Ramos (cell line): ENCODE measurements around the gene G0S2.
"Not testable (repeated sequence)": the region's sequence is repeated elsewhere in the genome, so short reads cannot be mapped to it uniquely, and the experiment has no call there.

Experiments used
- in situ Hi-C: fragments of 300-500 bp; cut with MboI; formaldehyde crosslinking; loops from one replicate; pipeline ENCODE4 v1.14.3; 2022; ENCODE audit warnings: low sequenced_read_pairs; ENCODE audit not compliant: unreplicated experiment

G0S2 gene

DNA sequence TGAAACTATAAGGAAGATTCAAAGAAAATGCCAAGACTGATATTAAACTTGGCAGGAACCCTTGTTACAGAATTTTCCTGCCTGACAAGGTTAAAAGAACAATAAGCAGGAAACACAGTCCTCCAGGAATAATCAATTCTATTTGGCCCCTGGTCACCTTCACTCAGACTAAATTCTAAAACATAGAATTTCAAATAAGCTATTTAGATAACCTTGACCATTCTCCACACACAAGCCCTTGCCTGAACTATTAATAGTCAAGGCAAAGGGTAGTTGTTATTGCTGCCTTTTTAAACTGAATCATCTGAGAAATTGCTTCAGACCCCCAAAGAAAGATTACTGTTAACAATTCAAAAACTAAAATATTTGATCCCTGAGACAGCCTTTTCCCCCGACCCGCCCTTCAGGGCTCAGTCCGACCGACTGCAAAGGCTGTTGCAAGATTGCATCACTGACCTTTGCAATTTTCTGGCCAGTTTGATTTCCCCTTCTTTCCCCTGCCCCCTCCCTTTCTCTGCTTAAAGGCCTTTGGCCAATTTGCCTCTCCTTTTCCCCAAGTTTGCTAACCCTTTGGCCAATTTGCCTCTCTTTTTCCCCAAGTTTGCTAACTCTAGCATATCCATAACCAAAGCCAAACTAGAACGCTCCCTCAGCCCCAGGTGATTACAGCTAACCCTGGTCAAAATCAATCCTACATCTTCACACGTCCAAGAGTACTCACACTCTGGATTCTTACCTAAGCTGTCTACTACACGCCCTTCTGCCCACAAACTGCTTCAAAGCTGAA, 1.4 kb upstream of the G0S2 start:
- in situ Hi-C loops, result no loop called here

DNA sequence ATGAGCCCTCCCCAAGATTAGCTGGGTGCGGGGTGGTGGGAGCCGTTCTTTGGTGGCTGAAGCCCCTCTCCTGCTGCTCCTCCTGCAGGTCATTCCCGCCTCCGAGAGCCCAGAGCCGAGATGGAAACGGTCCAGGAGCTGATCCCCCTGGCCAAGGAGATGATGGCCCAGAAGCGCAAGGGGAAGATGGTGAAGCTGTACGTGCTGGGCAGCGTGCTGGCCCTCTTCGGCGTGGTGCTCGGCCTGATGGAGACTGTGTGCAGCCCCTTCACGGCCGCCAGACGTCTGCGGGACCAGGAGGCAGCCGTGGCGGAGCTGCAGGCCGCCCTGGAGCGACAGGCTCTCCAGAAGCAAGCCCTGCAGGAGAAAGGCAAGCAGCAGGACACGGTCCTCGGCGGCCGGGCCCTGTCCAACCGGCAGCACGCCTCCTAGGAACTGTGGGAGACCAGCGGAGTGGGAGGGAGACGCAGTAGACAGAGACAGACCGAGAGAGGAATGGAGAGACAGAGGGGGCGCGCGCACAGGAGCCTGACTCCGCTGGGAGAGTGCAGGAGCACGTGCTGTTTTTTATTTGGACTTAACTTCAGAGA, 448 bp downstream of the G0S2 start:
- in situ Hi-C loops, result no loop called here

DNA sequence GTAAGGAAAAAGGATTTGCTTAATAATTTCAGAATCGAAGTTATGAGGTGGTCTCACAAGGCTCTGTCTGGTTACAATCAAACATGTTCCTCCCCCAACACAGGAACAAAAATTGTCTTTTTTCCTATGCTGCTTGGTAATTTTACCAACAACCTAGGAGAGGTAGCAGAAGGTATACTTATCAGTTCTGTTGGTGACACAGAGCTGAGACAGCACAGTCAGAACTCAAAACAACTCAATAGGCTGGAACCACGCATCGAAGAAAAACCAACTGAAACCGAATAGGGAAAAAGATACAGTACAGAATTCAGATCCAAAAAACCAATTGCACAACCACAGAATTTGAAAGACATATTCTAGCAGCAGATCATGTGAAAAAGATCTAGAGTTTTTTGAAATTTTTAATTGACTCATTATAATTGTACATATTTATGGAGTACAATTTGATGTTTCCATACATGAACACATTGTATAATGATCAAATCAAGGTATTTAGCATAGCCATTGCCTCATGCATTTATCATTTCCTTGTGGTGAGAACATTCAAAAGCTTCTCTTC, 3.8 kb downstream of the G0S2 start:
- in situ Hi-C loops, result no loop called here

DNA sequence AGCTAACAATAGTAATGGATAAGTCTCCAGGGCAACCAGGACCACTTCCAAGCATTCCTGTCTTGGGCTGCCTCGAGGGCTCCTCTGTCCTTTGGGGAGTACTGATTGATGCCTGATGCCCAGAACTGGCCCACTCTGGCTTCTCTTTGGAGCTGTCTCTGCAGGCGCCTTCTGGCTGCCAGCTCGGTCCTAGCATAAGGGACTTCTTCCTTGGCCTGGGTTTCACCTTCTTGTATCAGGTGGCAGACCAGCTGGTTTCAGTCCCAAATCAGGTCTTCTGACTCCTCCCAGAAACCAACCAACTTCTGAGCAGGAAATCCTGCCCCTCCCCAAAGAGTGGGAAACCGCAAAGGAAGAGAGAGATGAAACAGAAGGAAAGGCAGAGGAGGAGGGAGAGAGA, 10.6 kb downstream of the G0S2 start:
- in situ Hi-C loops, result no loop called here

DNA sequence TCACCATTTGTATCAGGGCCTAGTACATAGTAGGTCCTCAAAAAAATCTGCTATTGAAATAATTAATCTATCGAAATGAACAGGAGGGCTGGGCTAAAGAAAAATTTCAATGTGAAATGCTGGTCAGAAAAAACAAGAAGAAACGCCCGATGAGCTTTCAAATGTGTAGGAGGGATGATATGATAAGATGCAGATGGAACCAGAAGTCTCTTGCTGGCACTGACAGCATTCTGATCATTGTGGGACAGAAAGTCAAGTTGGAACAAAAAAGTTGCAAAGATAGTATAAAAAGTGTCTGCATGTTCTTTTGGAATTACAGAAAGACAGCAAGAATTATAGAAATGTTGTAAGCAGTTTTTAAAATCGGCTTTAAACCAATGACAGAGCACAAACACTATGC, 11.1 kb downstream of the G0S2 start:
- in situ Hi-C loops, result no loop called here

DNA sequence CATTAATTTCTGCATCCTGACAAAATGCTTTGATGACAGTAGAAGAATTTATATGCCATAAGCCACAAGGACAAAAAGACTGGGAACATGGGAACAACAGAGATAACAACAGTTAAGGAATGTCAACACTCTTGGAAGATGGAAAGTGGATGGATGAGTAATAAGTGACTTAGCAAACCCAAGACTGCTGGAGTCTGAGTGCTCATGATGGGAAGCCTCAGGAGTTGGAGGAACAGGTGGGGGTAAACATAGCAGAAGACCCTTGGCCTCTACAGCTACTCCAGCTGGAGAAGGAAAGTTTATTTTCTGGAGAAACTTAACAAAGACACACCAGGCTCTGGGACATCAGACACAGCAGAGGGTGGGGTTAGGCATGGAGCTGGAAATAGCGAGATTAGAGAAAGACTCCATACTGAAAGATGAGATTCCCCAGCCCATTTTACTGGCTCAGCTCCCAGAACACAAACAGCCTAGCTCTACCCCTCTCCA, 13.6 kb downstream of the G0S2 start:
- in situ Hi-C loops, result no loop called here

DNA sequence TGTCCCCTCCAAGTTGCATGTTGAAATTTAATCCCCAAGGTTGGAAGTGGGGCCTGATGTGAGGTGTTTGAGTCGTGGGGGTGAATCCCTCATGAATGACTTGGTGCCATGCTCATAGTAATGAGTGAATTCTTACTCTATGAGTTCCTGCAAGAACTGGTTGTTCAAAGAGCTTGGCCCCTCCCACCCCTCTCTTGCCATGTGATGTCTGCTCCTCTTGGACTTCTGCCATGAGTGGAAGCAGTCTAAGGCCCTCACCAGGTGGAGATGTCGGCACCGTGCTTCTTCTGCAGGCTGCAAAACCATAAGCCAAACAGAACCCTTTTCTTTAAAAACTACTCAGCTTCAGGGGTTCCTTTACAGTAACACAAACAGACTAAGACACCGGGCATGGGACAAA, 14.3 kb downstream of the G0S2 start:
- in situ Hi-C loops, result no loop called here

DNA sequence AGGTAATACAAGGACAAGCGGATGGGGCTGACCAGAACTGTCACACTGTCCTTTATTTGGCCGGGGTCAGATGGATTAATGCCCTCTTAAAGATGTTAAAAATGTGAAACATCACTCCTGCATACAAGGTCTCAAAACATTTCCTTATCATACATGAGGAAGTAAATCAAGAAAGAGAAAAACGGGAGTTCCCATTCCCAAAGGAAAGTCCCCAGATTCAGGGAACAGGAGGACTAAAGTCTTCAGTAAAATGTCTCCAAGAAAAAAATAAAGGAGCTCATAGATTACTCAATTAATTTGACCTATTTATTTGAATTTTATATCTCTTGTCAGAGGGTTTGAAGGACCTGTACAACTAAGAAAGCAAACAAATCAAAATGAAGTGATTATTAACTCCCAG, 16.0 kb downstream of the G0S2 start:
- in situ Hi-C loops, result no loop called here

DNA sequence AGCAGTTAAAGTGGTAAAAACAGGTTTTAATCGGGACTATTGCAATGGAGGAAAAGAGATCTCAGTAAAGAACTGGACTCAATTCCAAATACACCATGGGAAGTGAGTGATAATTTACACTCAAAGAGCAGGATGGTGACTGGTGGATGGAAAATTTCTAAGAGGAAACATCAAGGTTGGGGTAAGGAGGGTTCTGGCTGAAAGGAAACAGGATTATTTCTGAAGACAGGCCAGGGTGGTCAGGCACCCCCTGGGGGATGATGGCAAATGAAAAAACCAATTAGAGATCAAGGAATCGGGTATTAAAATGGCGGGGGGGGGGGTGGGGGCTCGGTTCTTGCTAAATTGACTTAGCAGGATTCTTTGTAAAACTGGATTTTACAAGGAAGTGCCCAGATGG, 17.1 kb downstream of the G0S2 start:
- in situ Hi-C loops, result no loop called here

DNA sequence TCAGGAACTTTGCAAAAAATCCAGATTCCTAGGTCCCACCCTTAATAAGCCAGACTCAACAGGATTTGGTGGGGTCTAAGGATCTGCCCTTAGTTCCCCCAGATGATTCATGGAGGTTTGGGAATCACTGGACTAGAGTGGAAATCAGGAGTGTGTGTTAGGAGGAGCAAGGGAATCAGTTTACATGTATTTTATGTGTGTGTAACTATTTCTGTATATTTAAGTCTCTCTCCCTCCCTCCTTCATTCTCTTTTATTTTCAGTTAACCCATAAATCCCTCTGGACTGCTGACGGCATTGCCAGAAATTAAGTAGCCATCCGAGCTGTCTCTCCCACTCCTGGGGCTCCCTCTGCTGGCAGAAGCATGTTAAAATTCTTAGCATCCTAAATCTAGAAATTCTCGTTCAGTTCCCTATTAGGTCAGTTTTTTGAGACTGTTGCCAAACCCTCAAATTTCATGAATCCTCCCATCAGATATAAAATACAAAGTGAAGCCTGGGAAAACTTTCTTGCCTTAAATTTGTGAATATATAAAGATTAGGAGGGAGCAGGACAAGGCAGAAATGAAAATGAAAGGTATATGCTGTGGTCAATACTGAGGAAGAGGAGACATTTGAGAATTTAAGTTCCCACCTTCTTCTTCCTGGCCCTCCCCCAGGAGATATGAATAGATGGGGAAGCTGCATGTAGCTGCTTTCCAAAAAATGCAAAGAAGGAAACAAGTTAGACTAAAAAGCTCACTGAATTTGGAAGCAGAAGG, 17.7 kb downstream of the G0S2 start:
- in situ Hi-C loops, result no loop called here

DNA sequence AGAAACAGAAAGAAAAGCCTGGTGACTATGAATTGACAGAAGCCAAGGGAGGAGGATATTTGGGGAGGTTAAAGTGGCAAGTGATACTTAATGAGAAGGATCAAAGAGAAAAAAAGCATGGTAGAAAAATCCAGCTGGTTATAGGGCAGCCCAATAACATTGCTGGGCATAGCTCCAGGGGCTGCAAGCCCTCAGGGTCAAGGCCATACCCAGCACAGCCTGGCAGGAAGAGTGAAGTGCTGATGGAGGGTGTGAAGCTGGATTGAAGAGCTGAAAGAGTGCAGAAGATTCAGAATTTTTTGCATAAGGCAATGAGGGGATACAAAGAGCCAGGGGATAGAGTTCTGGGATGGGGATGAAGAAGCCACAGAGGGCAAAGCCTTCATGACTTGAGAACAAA, 21.5 kb downstream of the G0S2 start:
- in situ Hi-C loops, result no loop called here

DNA sequence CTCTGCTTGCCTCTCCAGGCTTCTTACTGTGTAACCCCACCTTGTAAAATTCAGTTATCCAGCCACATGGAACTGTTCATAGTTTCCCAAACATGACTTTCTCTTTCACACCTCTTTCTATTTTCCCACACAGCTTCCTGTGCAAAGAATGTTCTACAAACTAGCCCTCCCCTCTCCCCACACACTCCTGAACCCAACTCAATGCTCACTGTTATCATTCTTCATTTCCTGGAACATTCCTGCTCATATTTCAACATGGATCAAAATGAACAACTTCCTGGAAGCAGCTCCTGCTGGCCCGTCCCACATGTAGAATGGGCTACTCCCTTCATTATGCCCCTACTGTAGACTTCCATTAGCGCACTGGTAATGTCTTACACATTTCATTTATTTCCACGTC, 21.9 kb downstream of the G0S2 start:
- in situ Hi-C loops, result no loop called here

DNA sequence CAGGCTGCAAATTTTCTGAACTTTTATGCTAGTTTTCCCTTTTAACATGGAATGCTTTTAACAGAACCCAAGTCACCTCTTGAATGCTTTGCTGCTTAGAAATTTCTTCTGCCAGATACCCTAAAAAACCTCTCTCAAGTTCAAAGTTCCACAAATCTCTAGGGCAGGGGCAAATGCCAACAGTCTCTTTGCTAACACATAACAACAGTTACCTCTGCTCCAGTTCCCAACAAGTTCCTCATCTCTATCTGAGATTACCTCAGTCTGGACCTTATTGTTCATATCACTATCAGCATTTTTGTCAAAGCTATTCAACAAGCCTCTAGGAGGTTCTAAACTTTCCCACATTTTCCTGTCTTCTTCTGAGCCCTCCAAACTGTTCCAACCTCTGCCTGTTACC, 25.5 kb downstream of the G0S2 start:
- in situ Hi-C loops, result not testable (repeated sequence)

DNA sequence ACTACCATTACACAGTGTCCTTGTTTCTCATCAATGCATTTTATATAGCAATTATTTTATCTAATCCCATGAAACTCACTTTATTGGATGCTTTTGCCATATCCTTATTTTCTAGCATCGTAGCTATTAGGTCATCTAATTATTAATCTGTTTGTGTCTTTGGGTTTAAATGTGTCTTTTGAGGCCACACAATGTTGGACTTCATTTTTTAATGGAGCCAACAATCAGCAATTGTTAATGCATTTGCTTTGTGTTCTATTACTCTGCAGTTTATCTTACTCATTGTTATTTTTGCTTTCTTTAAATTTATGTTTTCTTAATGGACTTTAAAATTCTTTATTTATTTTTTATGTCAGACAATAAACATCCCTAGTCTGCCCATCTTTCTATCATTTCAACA, 27.6 kb downstream of the G0S2 start:
- in situ Hi-C loops, result no loop called here

DNA sequence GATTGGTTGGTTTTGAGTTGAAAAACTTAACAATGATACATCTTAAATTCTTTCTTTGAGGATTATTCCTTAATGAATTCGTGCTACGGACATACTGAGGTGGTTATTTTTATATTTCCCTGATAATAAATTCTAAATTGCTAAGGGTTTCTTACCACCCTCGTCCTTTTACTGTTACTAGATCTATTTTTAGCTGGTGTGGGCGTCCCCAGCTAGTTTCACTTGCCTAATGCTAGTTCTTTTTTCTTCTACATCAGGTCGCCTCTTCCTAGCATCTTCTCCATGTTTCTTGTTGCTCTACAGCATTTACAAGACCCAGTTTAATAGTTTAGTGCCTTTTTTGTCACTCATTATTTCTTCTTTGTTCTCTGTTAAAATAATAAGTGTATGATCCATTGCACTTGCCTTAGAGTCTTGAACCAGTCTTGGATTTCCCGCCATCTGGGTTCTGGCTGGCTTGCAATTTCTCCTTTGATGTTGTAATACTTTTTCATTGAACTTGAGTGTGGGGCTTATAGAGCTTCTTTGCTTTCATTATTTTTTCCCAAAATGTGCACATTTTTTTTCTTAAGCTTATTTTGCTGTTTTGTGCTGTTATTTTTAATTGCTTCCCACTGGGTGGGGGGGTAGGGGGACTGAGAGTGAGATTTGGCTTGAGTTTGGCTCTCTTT, 28.8 kb downstream of the G0S2 start:
- in situ Hi-C loops, result no loop called here

DNA sequence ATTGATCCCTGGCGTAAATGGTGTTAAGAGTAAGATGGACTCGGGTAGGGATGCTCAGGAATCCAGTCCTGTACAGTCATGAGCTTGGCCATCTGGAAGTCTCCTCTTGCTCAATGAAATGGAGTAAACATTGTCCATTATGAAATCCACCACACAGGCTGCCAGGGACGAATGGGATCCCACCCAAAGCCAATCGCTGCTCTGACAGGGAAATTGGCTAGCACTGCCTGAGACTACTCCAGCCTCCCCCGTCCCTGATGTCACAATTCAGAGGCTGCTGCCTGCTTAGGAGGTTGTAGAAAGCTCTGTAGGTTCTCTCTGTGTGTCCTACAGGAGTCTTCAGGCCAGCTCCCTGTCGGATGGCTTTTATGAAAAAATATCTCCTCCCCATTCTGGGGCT, 29.4 kb downstream of the G0S2 start, which contains the start of gene HSD11B1:
HSD11B1 (plus strand) TSS at position 263 of the 400 bp plus-strand sequence; CDS start at position 360, 97 bp downstream.
- in situ Hi-C loops, result no loop called here

DNA sequence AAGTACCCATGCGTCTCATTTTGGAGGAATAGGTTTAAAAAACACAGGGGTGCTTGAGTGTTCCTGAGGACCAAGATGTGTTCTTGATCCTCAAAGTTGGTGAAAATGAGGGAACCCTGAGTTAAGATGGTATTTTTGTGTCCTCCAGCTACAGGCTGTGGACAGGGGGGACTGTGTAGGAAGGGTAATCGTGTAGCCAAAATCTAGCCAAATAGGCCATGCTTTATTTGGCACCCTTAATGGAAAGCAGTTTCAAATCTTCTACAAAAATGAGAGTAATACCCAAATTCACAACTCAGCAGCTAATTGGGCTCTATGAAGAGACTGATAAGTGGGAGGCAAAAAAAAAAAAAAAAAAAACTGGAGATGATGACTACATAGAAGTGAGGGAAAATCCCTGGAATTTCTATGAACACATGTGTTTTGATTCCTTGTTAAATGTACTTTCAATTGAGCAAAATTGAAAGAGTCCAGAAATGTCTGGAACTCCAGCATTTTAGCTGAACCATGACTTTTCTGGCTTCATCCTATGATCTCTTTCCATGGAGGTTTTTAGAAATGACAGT, 29.9 kb downstream of the G0S2 start:
- in situ Hi-C loops, result no loop called here

DNA sequence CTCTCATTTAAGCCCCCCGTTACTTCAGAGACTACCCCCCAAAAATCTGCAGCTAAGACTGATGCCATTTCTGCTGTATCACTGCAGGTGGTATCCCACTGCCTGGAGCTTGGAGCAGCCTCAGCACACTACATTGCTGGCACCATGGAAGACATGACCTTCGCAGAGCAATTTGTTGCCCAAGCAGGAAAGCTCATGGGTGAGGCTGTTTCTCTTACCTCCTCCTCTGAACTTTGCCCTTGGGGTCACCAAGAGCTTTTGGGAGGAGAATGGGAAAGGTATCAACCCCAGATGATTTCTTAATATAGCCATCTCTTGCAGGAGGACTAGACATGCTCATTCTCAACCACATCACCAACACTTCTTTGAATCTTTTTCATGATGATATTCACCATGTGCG, 31.4 kb downstream of the G0S2 start:
- in situ Hi-C loops, result no loop called here

DNA sequence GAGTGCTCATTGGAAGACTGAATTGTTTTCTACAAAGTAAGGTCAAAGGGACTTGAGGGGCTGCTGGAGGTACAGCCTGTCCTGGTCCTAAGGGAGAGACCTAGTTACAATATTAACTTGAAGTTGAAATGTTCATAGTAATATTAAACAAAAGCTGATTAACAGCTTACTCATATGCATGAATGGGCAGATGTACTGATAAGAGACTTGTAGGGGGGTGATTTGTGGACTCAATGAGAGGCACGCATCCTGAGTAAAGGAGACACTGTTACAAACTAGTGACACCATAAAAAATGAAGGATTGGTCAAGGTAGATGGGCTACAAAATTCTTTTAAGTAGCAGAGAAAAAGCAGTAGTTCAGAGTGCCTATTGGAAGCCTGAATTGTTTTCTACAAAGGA, 32.1 kb downstream of the G0S2 start:
- in situ Hi-C loops, result no loop called here

DNA sequence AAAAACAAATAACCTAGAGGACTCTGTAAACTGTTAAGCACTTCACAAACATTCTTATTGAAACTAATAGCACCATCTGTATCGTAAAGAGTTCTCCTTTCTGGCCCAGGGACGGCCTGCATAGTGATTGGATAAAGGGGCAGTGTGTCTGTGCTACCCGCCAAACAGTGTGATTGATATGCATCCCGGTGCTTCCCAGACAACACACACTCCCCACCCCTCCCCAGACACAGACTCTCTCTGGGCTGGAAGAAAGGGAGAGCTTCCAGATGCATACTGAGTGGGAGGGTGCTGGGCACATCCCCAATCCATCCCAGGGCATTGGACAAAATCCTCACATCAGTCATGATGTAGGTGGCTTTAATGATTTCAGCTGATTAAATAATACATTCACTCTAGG, 33.1 kb downstream of the G0S2 start:
- in situ Hi-C loops, result no loop called here
